ENCODE results near the gene SAMD9.
"Not testable (repeated sequence)": the region's sequence is repeated elsewhere in the genome, so short reads cannot be mapped to it uniquely, and the experiment has no call there.

DNA sequence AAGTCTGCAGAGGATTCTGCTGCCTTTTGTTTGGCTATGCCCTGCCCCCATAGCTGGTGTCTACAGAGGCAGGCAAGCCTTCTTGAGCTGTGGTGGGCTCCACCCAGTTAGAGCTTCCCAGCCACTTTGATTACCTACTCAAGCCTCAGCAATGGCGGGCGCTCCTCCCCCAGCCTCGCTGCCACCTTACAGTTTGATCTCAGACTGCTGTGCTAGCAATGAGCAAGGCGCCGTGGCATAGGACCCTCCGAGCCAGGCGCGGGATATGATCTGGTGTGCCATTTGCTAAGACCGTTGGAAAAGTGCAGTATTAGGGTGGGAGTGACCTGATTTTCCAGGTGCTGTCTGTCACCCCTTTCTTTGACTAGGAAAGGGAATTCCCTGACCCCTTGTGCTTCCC lies 44.4 kb downstream of the SAMD9 start:
- TF ChIP-seq, protein P1, sequence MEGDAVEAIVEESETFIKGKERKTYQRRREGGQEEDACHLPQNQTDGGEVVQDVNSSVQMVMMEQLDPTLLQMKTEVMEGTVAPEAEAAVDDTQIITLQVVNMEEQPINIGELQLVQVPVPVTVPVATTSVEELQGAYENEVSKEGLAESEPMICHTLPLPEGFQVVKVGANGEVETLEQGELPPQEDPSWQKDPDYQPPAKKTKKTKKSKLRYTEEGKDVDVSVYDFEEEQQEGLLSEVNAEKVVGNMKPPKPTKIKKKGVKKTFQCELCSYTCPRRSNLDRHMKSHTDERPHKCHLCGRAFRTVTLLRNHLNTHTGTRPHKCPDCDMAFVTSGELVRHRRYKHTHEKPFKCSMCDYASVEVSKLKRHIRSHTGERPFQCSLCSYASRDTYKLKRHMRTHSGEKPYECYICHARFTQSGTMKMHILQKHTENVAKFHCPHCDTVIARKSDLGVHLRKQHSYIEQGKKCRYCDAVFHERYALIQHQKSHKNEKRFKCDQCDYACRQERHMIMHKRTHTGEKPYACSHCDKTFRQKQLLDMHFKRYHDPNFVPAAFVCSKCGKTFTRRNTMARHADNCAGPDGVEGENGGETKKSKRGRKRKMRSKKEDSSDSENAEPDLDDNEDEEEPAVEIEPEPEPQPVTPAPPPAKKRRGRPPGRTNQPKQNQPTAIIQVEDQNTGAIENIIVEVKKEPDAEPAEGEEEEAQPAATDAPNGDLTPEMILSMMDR (IDR thresholded peaks at IDR 0.05; ENCODE audit: poor library complexity): not testable (repeated sequence)
- not testable (repeated sequence) for TF ChIP-seq EZH2 (IDR thresholded peaks at IDR 0.05; ENCODE audit: borderline replicate concordance)

All from hepatocyte (in vitro differentiated cells).